GM23248 (cell line): ENCODE measurements around the gene KRTAP5-9. TPM values are rescaled to one million over a fixed set of nuclear protein-coding genes. Genes with fewer than 3 reads are reported as not detected.
"Not testable (repeated sequence)": the region's sequence is repeated elsewhere in the genome, so short reads cannot be mapped to it uniquely, and the experiment has no call there.

Experiments used
- DNase-seq: peaks from one replicate; pipeline ENCODE4 v3.0.0-alpha.2; 2015
- H2AFZ ChIP-seq: fragments of 200-600 bp; sonication (generic); 2 replicates; pipeline ENCODE4 v1.6.1; 2016; ENCODE audit warnings: antibody characterized with exemption
- H3F3A ChIP-seq: fragments of 200-600 bp; sonication (generic); 2 replicates; pipeline ENCODE4 v1.6.1; 2016; ENCODE audit warnings: mild to moderate bottlenecking, antibody characterized with exemption, mixed run types; ENCODE audit not compliant: insufficient read depth
- H3K27ac ChIP-seq: fragments of 200-600 bp; sonication (generic); 2 replicates; pipeline ENCODE4 v1.5.1; 2016; ENCODE audit warnings: mild to moderate bottlenecking
- H3K27me3 ChIP-seq: fragments of 200-600 bp; sonication (generic); replicated peaks from 2 replicates; pipeline ENCODE4 v1.6.1; 2016; ENCODE audit warnings: mild to moderate bottlenecking; ENCODE audit not compliant: insufficient read depth
- H3K36me3 ChIP-seq: fragments of 200-600 bp; sonication (generic); 2 replicates; pipeline ENCODE4 v1.6.1; 2016; ENCODE audit warnings: low read depth, mild to moderate bottlenecking
- H3K4me1 ChIP-seq: fragments of 200-600 bp; sonication (generic); 2 replicates; pipeline ENCODE4 v1.6.1; 2016; ENCODE audit warnings: mild to moderate bottlenecking; ENCODE audit not compliant: insufficient read depth
- H3K4me2 ChIP-seq: fragments of 200-600 bp; sonication (generic); one replicate; pipeline ENCODE4 v1.6.1; 2016; ENCODE audit warnings: mild to moderate bottlenecking; ENCODE audit not compliant: unreplicated experiment
- H3K4me3 ChIP-seq: fragments of 200-600 bp; sonication (generic); 2 replicates; pipeline ENCODE4 v1.5.1; 2016; ENCODE audit warnings: mild to moderate bottlenecking
- H3K79me2 ChIP-seq: fragments of 200-600 bp; sonication (generic); 2 replicates; pipeline ENCODE4 v1.6.1; 2016; ENCODE audit warnings: mild to moderate bottlenecking; ENCODE audit not compliant: insufficient read depth
- H3K9ac ChIP-seq: fragments of 200-600 bp; sonication (generic); 2 replicates; pipeline ENCODE4 v1.6.1; 2016; ENCODE audit warnings: mild to moderate bottlenecking
- H3K9me2 ChIP-seq: fragments of 200-600 bp; sonication (generic); 2 replicates; pipeline ENCODE4 v1.6.1; 2016; ENCODE audit warnings: mixed run types, mild to moderate bottlenecking, moderate library complexity; ENCODE audit not compliant: insufficient read depth
- H3K9me3 ChIP-seq: fragments of 200-600 bp; sonication (generic); one replicate; pipeline ENCODE4 v1.6.1; 2017; ENCODE audit warnings: low read depth
- H4K20me1 ChIP-seq: fragments of 200-600 bp; sonication (generic); 2 replicates; pipeline ENCODE4 v1.6.0; 2016; ENCODE audit not compliant: insufficient read depth
- EZH2 ChIP-seq: fragments of 200-600 bp; sonication (generic); IDR thresholded peaks from 2 replicates; pipeline ENCODE4 v1.6.1; 2018; ENCODE audit warnings: antibody characterized with exemption, mild to moderate bottlenecking; ENCODE audit not compliant: insufficient read depth, poor library complexity, severe bottlenecking
- EZH2phosphoT487 ChIP-seq: fragments of 200-600 bp; sonication (generic); IDR thresholded peaks from 2 replicates; pipeline ENCODE4 v1.6.1; 2018; ENCODE audit warnings: antibody characterized with exemption, moderate library complexity, mild to moderate bottlenecking, low read depth; ENCODE audit not compliant: insufficient read depth
- WGBS, 2 experiments: methylation state at CpG; one replicate each; pipeline ENCODE4 v1.1.6; 2015 to 2017; ENCODE audit warnings: low lambda C conversion rate in 2 of 2, low coverage in 1 of 2; ENCODE audit errors: missing lambda C conversion rate in 2 of 2; 5-methylcytosine and 5-hydroxymethylcytosine counted together
- in situ Hi-C: fragments of 300-500 bp; cut with MboI; formaldehyde crosslinking; loops from 2 replicates; pipeline ENCODE4 v1.15.0; 2020
- polyA plus RNA-seq: library from polyadenylated mRNA; unstranded; fragments of >200 nt; fragmentation: Nextera tagmentation; extraction: Ambion mirVana; gene quantifications from 2 replicates; pipeline ENCODE4 v1.2.1, GENCODE V29; 2016
- total RNA-seq: library from RNA; depleted of rRNA; stranded (reverse); fragments of >200 nt; shearing (Covaris generic); gene quantifications from 2 replicates; pipeline ENCODE4 v1.2.3, GENCODE V29; 2014

KRTAP5-9 gene
- total and polyA plus RNA-seq, 2 experiments from 2014 or later: not detected

- 2 to 4% methylated on average over 8 of the region's 8 CpGs for WGBS, 2 experiments
- Histone ChIP-seq H3K79me2 (no peaks in the 10 kb centered on the region), H3K27ac (no peak overlapping the region), H3K9me3 (no peaks in the 10 kb centered on the region), H3K4me3 (no peak overlapping the region), H2AFZ (no peak overlapping the region), H3K36me3 (no peaks in the 10 kb centered on the region), H3K9ac (no peak overlapping the region), H3F3A (no peaks in the 10 kb centered on the region), H3K4me2 (no peak overlapping the region), H3K4me1 (no peaks in the 10 kb centered on the region), H3K9me2 (no peaks in the 10 kb centered on the region), H3K27me3 (peaks cover 19% of the 10 kb centered on the region; the same call in 1 of the 2 replicates), H4K20me1 (no peaks in the 10 kb centered on the region)
- peak; percentile 90 for DNase-seq
- TF ChIP-seq EZH2: no peak
- no peak for TF ChIP-seq EZH2phosphoT487
- in situ Hi-C loops: no loop called here
These were observed 32.1 kb downstream of the KRTAP5-9 start for GRCh38 chr11:71580057-71581003.

GRCh38 chr11:71581826-71582225 is 33.6 kb downstream of the KRTAP5-9 start:
- no peak for DNase-seq
- 40 to 54% methylated on average over 4 of the region's 4 CpGs for WGBS, 2 experiments
- TF ChIP-seq EZH2: no peak
- TF ChIP-seq EZH2phosphoT487: no peak
- H3K27me3 ChIP-seq: peaks cover 7% of the 10 kb centered on the region; the same call in 1 of the 2 replicates
- H3K4me1 ChIP-seq: no peaks in the 10 kb centered on the region
- H3F3A ChIP-seq: no peaks in the 10 kb centered on the region
- H3K9me2 ChIP-seq: no peaks in the 10 kb centered on the region
- no peak overlapping the region for H3K4me2 ChIP-seq
- H4K20me1 ChIP-seq: no peaks in the 10 kb centered on the region
- no peaks in the 10 kb centered on the region for H3K36me3 ChIP-seq
- in situ Hi-C loops: no loop called here
- no peak overlapping the region for H2AFZ ChIP-seq
- H3K27ac ChIP-seq: no peak overlapping the region
- no peaks in the 10 kb centered on the region for H3K9me3 ChIP-seq
- no peak overlapping the region for H3K9ac ChIP-seq
- no peaks in the 10 kb centered on the region for H3K79me2 ChIP-seq
- no peak overlapping the region for H3K4me3 ChIP-seq

GRCh38 chr11:71582309-71582895 is 34.2 kb downstream of the KRTAP5-9 start, which contains the start of gene KRTAP5-11:
Gene KRTAP5-11, minus strand, starts transcription at chr11:71582875. Its CDS starts 38 bp downstream, at chr11:71582837.
- Histone ChIP-seq H2AFZ (no peak within 1 kb of the TSS), H3K4me1 (no peaks in the 10 kb centered on the region), H3K79me2 (no peaks in the 10 kb centered on the region), H3K9me2 (no peaks in the 10 kb centered on the region), H3K27ac (no peak within 1 kb of the TSS), H3K9ac (no peak within 1 kb of the TSS), H3K4me3 (no peak within 1 kb of the TSS), H3K9me3 (no peaks in the 10 kb centered on the region), H3K4me2 (no peak within 1 kb of the TSS), H3K27me3 (peaks cover 7% of the 10 kb centered on the region; the same call in 1 of the 2 replicates), H3F3A (no peaks in the 10 kb centered on the region), H4K20me1 (no peaks in the 10 kb centered on the region), H3K36me3 (no peaks in the 10 kb centered on the region)
- DNase-seq: no peak
- WGBS, 2 experiments: 9 to 16% methylated on average over 3 of the region's 3 CpGs
- TF ChIP-seq EZH2 (no peak), EZH2phosphoT487 (no peak)
- in situ Hi-C loops: no loop called here

- H4K20me1 ChIP-seq, H3K4me3 ChIP-seq, H3K79me2 ChIP-seq, DNase-seq, H3K4me2 ChIP-seq, H3K27me3 ChIP-seq, H3K36me3 ChIP-seq, H2AFZ ChIP-seq, in situ Hi-C loops, H3K4me1 ChIP-seq, H3K9ac ChIP-seq, H3K9me2 ChIP-seq, H3K9me3 ChIP-seq, H3K27ac ChIP-seq, H3F3A ChIP-seq: not testable (repeated sequence)
- WGBS, 2 experiments: 36 to 51% methylated on average over 2 of the region's 2 CpGs
These were observed 34.7 kb downstream of the KRTAP5-9 start for GRCh38 chr11:71582969-71583368.

GRCh38 chr11:71585673-71586072 is 37.5 kb downstream of the KRTAP5-9 start:
- in situ Hi-C loops, H3K4me2 ChIP-seq, H3K9me3 ChIP-seq, H3K27me3 ChIP-seq, H3K4me1 ChIP-seq, H2AFZ ChIP-seq, H3K36me3 ChIP-seq, H4K20me1 ChIP-seq, H3K9ac ChIP-seq, H3K4me3 ChIP-seq, H3F3A ChIP-seq, H3K9me2 ChIP-seq, H3K79me2 ChIP-seq, DNase-seq, H3K27ac ChIP-seq: not testable (repeated sequence)
- 26 to 38% methylated on average over 5 of the region's 5 CpGs for WGBS, 2 experiments

- H3K27me3 ChIP-seq, H3K9me3 ChIP-seq, H3K9me2 ChIP-seq, in situ Hi-C loops, H3K4me3 ChIP-seq, H3K36me3 ChIP-seq, H3K4me2 ChIP-seq, H3K4me1 ChIP-seq, H4K20me1 ChIP-seq, H3K79me2 ChIP-seq, H3K9ac ChIP-seq, H3F3A ChIP-seq, DNase-seq, H3K27ac ChIP-seq, H2AFZ ChIP-seq: not testable (repeated sequence)
- WGBS, 2 experiments: 51 to 55% methylated on average over 4 of the region's 4 CpGs
These were observed 40.1 kb downstream of the KRTAP5-9 start for GRCh38 chr11:71588314-71588713.
